Spleen (tissue), 7 donors: ENCODE measurements around the gene NKD1.

ENCODE experiments used
- POLR2A ChIP-seq, 3 donors: fragments of 450-650 bp; IDR thresholded peaks; one replicate each; pipeline ENCODE4 v1.5.1; 2017; ENCODE audit warnings: antibody characterized with exemption in 3 of 3, mild to moderate bottlenecking in 1 of 3
- POLR2AphosphoS5 ChIP-seq, 3 donors: sonication (generic); formaldehyde crosslinking; IDR thresholded peaks; one replicate each; pipeline ENCODE4 v1.5.1; 2017; ENCODE audit warnings: antibody characterized with exemption in 3 of 3
- TF ChIP-seq, protein P1 (sequence below), 11 experiments: fragments of 200-600 bp in 7 of 11; fragments of 450-650 bp in 4 of 11; sonication (generic) in 4 of 11; IDR thresholded peaks in 8 of 11; conservative IDR thresholded peaks in 3 of 11; 1 replicate in 7 of 11; 2 replicates in 4 of 11; pipeline versions ENCODE4 v1.4.0 to v1.8.0; 2016 to 2021; ENCODE audit warnings: antibody characterized with exemption in 11 of 11, inconsistent platforms in 4 of 11, mild to moderate bottlenecking in 1 of 11
- donor health status: DM: no; HTN: no; CAD: no; lungs with moderate emphysema.
- donor health status: DM: no; HTN: no; CAD: no.
- donor health status: DM: no; HTN: no; CAD: no.

DNA sequence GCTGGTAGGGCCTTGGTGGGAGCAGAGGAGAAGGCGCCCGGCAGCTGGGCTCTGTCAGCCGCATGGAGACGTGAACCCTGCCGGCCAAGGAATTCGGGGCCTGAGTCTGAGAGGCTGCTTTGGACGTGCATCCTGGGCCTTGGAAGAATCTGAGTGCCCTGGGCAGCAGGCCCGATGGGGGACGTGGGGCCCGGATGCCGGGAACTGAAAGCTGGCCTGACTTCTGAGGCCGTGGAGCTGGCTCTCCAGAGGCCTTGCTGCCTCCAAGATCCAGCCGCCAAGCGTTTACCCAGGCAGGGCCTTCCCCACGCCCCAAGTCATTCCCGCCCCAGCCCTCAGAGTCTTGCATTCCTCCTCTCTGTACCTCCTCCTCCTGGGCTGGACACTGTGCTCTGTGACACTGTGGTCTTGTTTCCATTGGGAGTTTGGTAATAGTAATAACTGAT, 37.2 kb downstream of the NKD1 start:
- TF ChIP-seq, protein P1, sequence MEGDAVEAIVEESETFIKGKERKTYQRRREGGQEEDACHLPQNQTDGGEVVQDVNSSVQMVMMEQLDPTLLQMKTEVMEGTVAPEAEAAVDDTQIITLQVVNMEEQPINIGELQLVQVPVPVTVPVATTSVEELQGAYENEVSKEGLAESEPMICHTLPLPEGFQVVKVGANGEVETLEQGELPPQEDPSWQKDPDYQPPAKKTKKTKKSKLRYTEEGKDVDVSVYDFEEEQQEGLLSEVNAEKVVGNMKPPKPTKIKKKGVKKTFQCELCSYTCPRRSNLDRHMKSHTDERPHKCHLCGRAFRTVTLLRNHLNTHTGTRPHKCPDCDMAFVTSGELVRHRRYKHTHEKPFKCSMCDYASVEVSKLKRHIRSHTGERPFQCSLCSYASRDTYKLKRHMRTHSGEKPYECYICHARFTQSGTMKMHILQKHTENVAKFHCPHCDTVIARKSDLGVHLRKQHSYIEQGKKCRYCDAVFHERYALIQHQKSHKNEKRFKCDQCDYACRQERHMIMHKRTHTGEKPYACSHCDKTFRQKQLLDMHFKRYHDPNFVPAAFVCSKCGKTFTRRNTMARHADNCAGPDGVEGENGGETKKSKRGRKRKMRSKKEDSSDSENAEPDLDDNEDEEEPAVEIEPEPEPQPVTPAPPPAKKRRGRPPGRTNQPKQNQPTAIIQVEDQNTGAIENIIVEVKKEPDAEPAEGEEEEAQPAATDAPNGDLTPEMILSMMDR (IDR thresholded peaks at IDR 0.05 in 8 of 11, conservative IDR thresholded peaks at IDR 0.05 in 3 of 11): no peak
- TF ChIP-seq POLR2AphosphoS5 (IDR thresholded peaks at IDR 0.05): peak; percentile 61 to 71 (median 65)
- no peak for TF ChIP-seq POLR2A (IDR thresholded peaks at IDR 0.05)
